HepG2 (cell line): ENCODE measurements around the gene LOXL3. TPM values are rescaled to one million over a fixed set of nuclear protein-coding genes. Genes with fewer than 3 reads are reported as not detected.

ENCODE experiments used
- ARID2 ChIP-seq: sonication (generic); formaldehyde crosslinking; IDR thresholded peaks from 2 replicates; pipeline ENCODE4 v1.8.1; 2022; ENCODE audit warnings: mild to moderate bottlenecking, missing genetic modification reagents, borderline replicate concordance
- DMAP1 ChIP-seq: IDR thresholded peaks from 2 replicates; pipeline ENCODE4 v1.6.1; 2016
- ETV5 ChIP-seq: IDR thresholded peaks from 2 replicates; pipeline ENCODE4 v1.6.1; 2018; ENCODE audit warnings: missing biosample characterization, missing genetic modification reagents, inconsistent platforms, borderline replicate concordance
- FIP1L1 ChIP-seq: fragments of 200-400 bp; formaldehyde crosslinking; IDR thresholded peaks from 2 replicates; pipeline ENCODE4 v1.6.1; 2018; ENCODE audit warnings: low read depth, mild to moderate bottlenecking, low read length, moderate library complexity, borderline replicate concordance; ENCODE audit not compliant: insufficient read depth
- GZF1 ChIP-seq: sonication (generic); formaldehyde crosslinking; IDR thresholded peaks from 2 replicates; pipeline ENCODE4 v1.5.1; 2020; ENCODE audit warnings: mild to moderate bottlenecking, missing genetic modification reagents
- HNF1B ChIP-seq: sonication (generic); formaldehyde crosslinking; IDR thresholded peaks from 2 replicates; pipeline ENCODE4 v1.5.1; 2020; ENCODE audit warnings: mild to moderate bottlenecking, moderate library complexity, missing genetic modification reagents
- MTA1 ChIP-seq: sonication (generic); formaldehyde crosslinking; IDR thresholded peaks from 2 replicates; pipeline ENCODE4 v1.4.0; 2020; ENCODE audit warnings: missing genetic modification reagents, mild to moderate bottlenecking, borderline replicate concordance
- MTF2 ChIP-seq: sonication (generic); formaldehyde crosslinking; IDR thresholded peaks from 2 replicates; pipeline ENCODE4 v1.5.0; 2020; ENCODE audit warnings: missing genetic modification reagents, borderline replicate concordance
- SMAD9 ChIP-seq: sonication (generic); formaldehyde crosslinking; IDR thresholded peaks from 2 replicates; pipeline ENCODE4 v1.5.1; 2020; ENCODE audit warnings: mild to moderate bottlenecking, missing genetic modification reagents
- SNAPC2 ChIP-seq: sonication (generic); formaldehyde crosslinking; IDR thresholded peaks from 2 replicates; pipeline ENCODE4 v1.8.1; 2022; ENCODE audit warnings: mild to moderate bottlenecking, missing genetic modification reagents
- TEAD3 ChIP-seq: optimal IDR thresholded peaks from 2 replicates; pipeline ENCODE3; 2016; ENCODE audit warnings: borderline replicate concordance
- ZBTB21 ChIP-seq: sonication (generic); formaldehyde crosslinking; IDR thresholded peaks from 2 replicates; pipeline ENCODE4 v1.4.0; 2020; ENCODE audit warnings: missing genetic modification reagents
- ZBTB33 ChIP-seq: sonication (generic); formaldehyde crosslinking; IDR thresholded peaks from 2 replicates; pipeline ENCODE4 v1.4.0; 2020; ENCODE audit warnings: missing genetic modification reagents
- ZBTB7A ChIP-seq: sonication (generic); formaldehyde crosslinking; IDR thresholded peaks from 2 replicates; pipeline ENCODE4 v1.8.0; 2022; ENCODE audit warnings: mild to moderate bottlenecking, missing genetic modification reagents
- ZFP62 ChIP-seq: sonication (generic); formaldehyde crosslinking; IDR thresholded peaks from 2 replicates; pipeline ENCODE4 v1.4.0; 2020; ENCODE audit warnings: missing genetic modification reagents
- ZNF619 ChIP-seq: sonication (generic); formaldehyde crosslinking; IDR thresholded peaks from 2 replicates; pipeline ENCODE4 v1.4.0; 2020; ENCODE audit warnings: mild to moderate bottlenecking, missing genetic modification reagents
- ZNF713 ChIP-seq: sonication (generic); formaldehyde crosslinking; IDR thresholded peaks from 2 replicates; pipeline ENCODE4 v1.4.0; 2020; ENCODE audit warnings: mild to moderate bottlenecking, missing genetic modification reagents
- ZNF737 ChIP-seq: sonication (generic); formaldehyde crosslinking; IDR thresholded peaks from 2 replicates; pipeline ENCODE4 v1.5.0; 2020; ENCODE audit warnings: missing genetic modification reagents, mild to moderate bottlenecking, borderline replicate concordance
- ZNF800 ChIP-seq: sonication (generic); formaldehyde crosslinking; IDR thresholded peaks from 2 replicates; pipeline ENCODE4 v1.4.0; 2020; ENCODE audit warnings: missing genetic modification reagents
- polyA plus RNA-seq, 8 experiments: library from polyadenylated mRNA; depleted of rRNA in 3 of 8; stranded (reverse) in 7 of 8; unstranded in 1 of 8; fragments of >200 nt; fragmentation: Illumina TruSeq in 4 of 8; extraction: Trizol in 4 of 8; gene quantifications; 2 replicates each; pipeline versions ENCODE4 v1.2.1 to v1.2.3, GENCODE V29; 2011 to 2016; ENCODE audit warnings: low read depth in 4 of 8, missing spikeins in 1 of 8, mixed read lengths in 1 of 8; ENCODE audit not compliant: insufficient read depth in 1 of 8
- total RNA-seq, 5 experiments: library from RNA; depleted of rRNA; stranded (reverse); fragments of >200 nt; fragmentation: Illumina TruSeq; extraction: Trizol; gene quantifications; 2 replicates each; pipeline ENCODE4 v1.2.3, GENCODE V29; 2016; ENCODE audit warnings: low read depth in 1 of 5

Gene LOXL3
- total and polyA plus RNA-seq, 2 of the 13 experiments (the other 11 are each of a cell fraction or from before 2014, with no cell fraction given) = 0.55 to 6.5 TPM

GRCh38 chr2:74548900-74549826, 4.6 kb downstream of the LOXL3 start (continued):
- TF ChIP-seq DMAP1 (CRISPR knock-in tag) (peak; percentile 29; the same call in 1 of the 2 replicates), ZBTB7A (CRISPR knock-in tag) (no peak), ETV5 (CRISPR knock-in tag) (peak; percentile 30; the same call in 1 of the 2 replicates), HNF1B (CRISPR knock-in tag) (no peak), ZNF619 (no peak), SMAD9 (CRISPR knock-in tag) (no peak), ZBTB21 (CRISPR knock-in tag) (no peak), TEAD3 (CRISPR knock-in tag) (no peak), ARID2 (no peak), MTF2 (CRISPR knock-in tag) (no peak; the same call in 1 of the 2 replicates), ZFP62 (CRISPR knock-in tag) (no peak), ZNF713 (CRISPR knock-in tag) (no peak), GZF1 (CRISPR knock-in tag) (no peak), ZNF737 (no peak), SNAPC2 (CRISPR knock-in tag) (no peak), MTA1 (CRISPR knock-in tag) (peak; percentile 19; the same call in 1 of the 2 replicates), ZNF800 (peak; percentile 88; the same call in 1 of the 2 replicates), ZBTB33 (CRISPR knock-in tag) (peak; percentile 85), FIP1L1 (no peak)
